Stimulated activated effector memory CD8-positive, alpha-beta T cell treated with anti-CD3 and anti-CD28 coated beads, Interleukin-12 subunit alpha, Interleukin-12 subunit beta, amount 100 ng/mL, for 72 hours (primary cell): ENCODE results near the gene TMX1.

Source experiments
- ATAC-seq: fragments of 150-1000 bp; cut with Tn5 transposase; 2 replicates; pipeline ENCODE4 v1.10.0; 2021
- DNase-seq, 2 donors: peaks; one replicate each; pipeline ENCODE4 v3.0.0; 2021 to 2022; ENCODE audit warnings: low spot score in 2 of 2
- H3K27ac Mint-ChIP-seq: one replicate; pipeline ENCODE4 v1.8.0; 2022; ENCODE audit warnings: mild to moderate bottlenecking, mixed read lengths
- H3K36me3 Mint-ChIP-seq: one replicate; pipeline ENCODE4 v1.8.0; 2022; ENCODE audit warnings: mild to moderate bottlenecking, mixed read lengths
- H3K4me1 Mint-ChIP-seq: one replicate; pipeline ENCODE4 v1.8.0; 2022; ENCODE audit warnings: mixed read lengths
- H3K4me3 Mint-ChIP-seq: one replicate; pipeline ENCODE4 v1.8.0; 2022; ENCODE audit warnings: mild to moderate bottlenecking, mixed read lengths
- H3K9me3 Mint-ChIP-seq: one replicate; pipeline ENCODE4 v1.8.0; 2022; ENCODE audit warnings: mixed read lengths

The TMX1 gene

DNA sequence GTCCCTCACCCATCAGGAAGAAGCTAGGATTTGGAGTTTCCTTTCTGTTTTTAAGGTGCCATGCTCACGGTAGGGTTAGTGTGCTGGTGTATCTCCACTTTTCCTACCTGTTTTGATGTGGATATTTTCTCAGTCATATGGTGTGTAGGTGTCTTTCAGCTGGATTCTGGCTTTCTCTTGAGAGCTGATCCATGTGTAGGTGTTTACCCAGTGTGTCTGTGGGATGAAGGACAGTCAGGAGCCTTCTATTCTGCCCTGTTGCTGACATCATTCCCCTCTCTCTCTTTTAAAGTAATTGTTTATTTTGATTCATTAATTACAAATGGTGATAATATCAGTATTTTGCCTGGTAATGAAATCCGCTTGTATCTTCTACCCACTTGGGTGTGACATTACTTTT lies 22.8 kb downstream of the TMX1 start:
- Mint-ChIP-seq H3K9me3 (peaks cover 4% of the 10 kb centered on the region), H3K4me1 (peaks cover 14% of the 10 kb centered on the region), H3K4me3 (no peak overlapping the region), H3K27ac (no peak overlapping the region), H3K36me3 (peaks cover 18% of the 10 kb centered on the region)
- DNase-seq: no peak
- no peak for ATAC-seq

- Mint-ChIP-seq H3K27ac (no peak overlapping the region), H3K9me3 (no peaks in the 10 kb centered on the region), H3K36me3 (no peaks in the 10 kb centered on the region), H3K4me3 (no peak overlapping the region), H3K4me1 (no peaks in the 10 kb centered on the region)
- no peak for DNase-seq
- no peak for ATAC-seq
These were observed 29.6 kb downstream of the TMX1 start for GRCh38 chr14:51269634-51270033.

DNA sequence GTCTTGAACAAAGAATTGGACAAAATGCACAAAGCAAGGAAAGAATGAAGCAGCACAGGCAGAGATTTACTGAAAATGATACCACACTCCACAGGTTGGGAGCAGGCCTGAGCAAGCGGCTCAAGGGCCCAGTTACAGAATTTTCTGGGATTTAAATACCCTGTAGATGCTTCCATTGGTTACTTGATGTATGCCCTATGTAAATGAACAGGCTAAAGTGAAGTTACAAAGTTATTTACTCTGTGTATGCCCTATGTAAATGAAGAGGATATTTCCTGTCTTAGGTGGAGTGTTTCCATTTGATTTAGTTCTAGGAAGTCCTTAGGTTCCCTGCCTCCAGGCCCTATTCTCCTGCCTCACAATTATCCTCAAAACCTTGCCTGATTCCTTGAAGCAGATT lies 36.6 kb downstream of the TMX1 start:
- Mint-ChIP-seq H3K4me3 (no peak overlapping the region), H3K27ac (no peak overlapping the region), H3K4me1 (no peaks in the 10 kb centered on the region), H3K36me3 (no peaks in the 10 kb centered on the region), H3K9me3 (no peaks in the 10 kb centered on the region)
- DNase-seq (no peak), ATAC-seq (no peak)

GRCh38 chr14:51277753-51278415 lies 37.8 kb downstream of the TMX1 start:
- no peak for DNase-seq
- ATAC-seq: no peak
- no peaks in the 10 kb centered on the region for H3K36me3 Mint-ChIP-seq
- H3K4me1 Mint-ChIP-seq: no peaks in the 10 kb centered on the region
- H3K9me3 Mint-ChIP-seq: no peaks in the 10 kb centered on the region
- no peak overlapping the region for H3K4me3 Mint-ChIP-seq
- H3K27ac Mint-ChIP-seq: no peak overlapping the region

- ATAC-seq (no peak), DNase-seq (no peak)
- no peak overlapping the region for H3K27ac Mint-ChIP-seq
- no peak overlapping the region for H3K4me3 Mint-ChIP-seq
- no peaks in the 10 kb centered on the region for H3K4me1 Mint-ChIP-seq
- no peaks in the 10 kb centered on the region for H3K9me3 Mint-ChIP-seq
- no peaks in the 10 kb centered on the region for H3K36me3 Mint-ChIP-seq
These were observed 42.5 kb downstream of the TMX1 start for GRCh38 chr14:51282517-51282916.

- DNase-seq: no peak
- no peaks in the 10 kb centered on the region for H3K36me3 Mint-ChIP-seq
- H3K9me3 Mint-ChIP-seq: no peaks in the 10 kb centered on the region
- H3K27ac Mint-ChIP-seq: no peak overlapping the region
- ATAC-seq: no peak
- no peak overlapping the region for H3K4me3 Mint-ChIP-seq
- no peaks in the 10 kb centered on the region for H3K4me1 Mint-ChIP-seq
These were observed 43.5 kb downstream of the TMX1 start for GRCh38 chr14:51283402-51284085.

- Mint-ChIP-seq H3K4me3 (no peak overlapping the region), H3K36me3 (no peaks in the 10 kb centered on the region), H3K9me3 (no peaks in the 10 kb centered on the region), H3K4me1 (no peaks in the 10 kb centered on the region), H3K27ac (no peak overlapping the region)
- ATAC-seq (no peak), DNase-seq (no peak)
These were observed 44.2 kb downstream of the TMX1 start for GRCh38 chr14:51284241-51284640.

DNA sequence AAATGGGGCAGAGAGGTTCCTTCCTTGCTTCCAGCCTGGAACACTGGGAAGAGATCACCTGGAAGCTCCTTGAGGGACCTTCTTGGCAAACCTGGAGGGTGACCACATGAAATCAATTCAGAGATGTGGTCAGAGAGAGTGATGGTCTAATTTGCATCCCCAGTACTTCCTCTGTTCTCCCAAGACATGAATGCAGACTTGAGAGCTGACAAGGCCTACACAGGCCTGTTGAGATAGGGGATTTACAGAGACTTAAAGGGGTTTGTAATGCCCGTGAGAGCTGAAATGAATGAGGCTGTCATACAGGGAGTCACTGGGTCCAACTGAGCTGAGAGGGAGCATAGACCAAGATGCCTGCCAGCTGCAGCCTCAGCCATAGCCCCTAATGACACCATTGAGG lies 45.1 kb downstream of the TMX1 start:
- Mint-ChIP-seq H3K4me3 (no peak overlapping the region), H3K27ac (no peak overlapping the region), H3K4me1 (no peaks in the 10 kb centered on the region), H3K9me3 (no peaks in the 10 kb centered on the region), H3K36me3 (no peaks in the 10 kb centered on the region)
- DNase-seq (no peak), ATAC-seq (peak; percentile 13)

GRCh38 chr14:51289169-51289568 lies 49.1 kb downstream of the TMX1 start:
- Mint-ChIP-seq H3K4me1 (no peaks in the 10 kb centered on the region), H3K36me3 (no peaks in the 10 kb centered on the region)
- peak; percentile 84 for ATAC-seq

GRCh38 chr14:51290132-51290531 lies 50.1 kb downstream of the TMX1 start:
- Mint-ChIP-seq H3K36me3 (no peaks in the 10 kb centered on the region), H3K4me1 (no peaks in the 10 kb centered on the region), H3K27ac (no peak overlapping the region), H3K4me3 (no peak overlapping the region), H3K9me3 (no peaks in the 10 kb centered on the region)
- no peak for DNase-seq
- no peak for ATAC-seq

More at GRCh38 chr14:51289169-51289568, 49.1 kb downstream of the TMX1 start:
- H3K9me3 Mint-ChIP-seq: no peaks in the 10 kb centered on the region
- no peak for DNase-seq
- no peak overlapping the region for H3K4me3 Mint-ChIP-seq
- H3K27ac Mint-ChIP-seq: no peak overlapping the region

DNA sequence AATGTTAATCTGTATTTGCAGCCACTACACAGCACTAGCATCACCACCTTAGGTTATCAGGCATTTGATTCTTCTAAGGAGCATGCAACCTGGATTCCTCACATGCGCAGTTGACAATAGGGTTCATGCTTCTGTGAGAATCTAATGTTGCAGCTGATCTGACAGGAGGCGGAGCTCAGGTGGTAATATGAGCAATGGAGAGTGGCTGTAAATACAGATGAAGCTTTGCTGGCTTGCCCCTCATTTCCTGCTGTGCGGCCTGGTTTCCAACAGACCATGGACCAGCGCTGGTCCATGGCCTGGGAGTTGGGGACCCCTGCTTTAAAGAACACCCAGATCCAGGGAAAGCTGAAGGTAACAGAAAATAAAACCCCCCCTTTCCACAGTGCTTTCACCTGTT lies 51.0 kb downstream of the TMX1 start:
- H3K36me3 Mint-ChIP-seq: no peaks in the 10 kb centered on the region
- ATAC-seq (no peak), DNase-seq (no peak)
- no peak overlapping the region for H3K4me3 Mint-ChIP-seq
- H3K4me1 Mint-ChIP-seq: no peaks in the 10 kb centered on the region
- no peak overlapping the region for H3K27ac Mint-ChIP-seq
- H3K9me3 Mint-ChIP-seq: no peaks in the 10 kb centered on the region

GRCh38 chr14:51293149-51293911 lies 53.3 kb downstream of the TMX1 start:
- no peaks in the 10 kb centered on the region for H3K4me1 Mint-ChIP-seq
- H3K4me3 Mint-ChIP-seq: no peak overlapping the region
- DNase-seq (no peak), ATAC-seq (no peak)
- H3K27ac Mint-ChIP-seq: no peak overlapping the region
- no peaks in the 10 kb centered on the region for H3K9me3 Mint-ChIP-seq
- H3K36me3 Mint-ChIP-seq: no peaks in the 10 kb centered on the region

DNA sequence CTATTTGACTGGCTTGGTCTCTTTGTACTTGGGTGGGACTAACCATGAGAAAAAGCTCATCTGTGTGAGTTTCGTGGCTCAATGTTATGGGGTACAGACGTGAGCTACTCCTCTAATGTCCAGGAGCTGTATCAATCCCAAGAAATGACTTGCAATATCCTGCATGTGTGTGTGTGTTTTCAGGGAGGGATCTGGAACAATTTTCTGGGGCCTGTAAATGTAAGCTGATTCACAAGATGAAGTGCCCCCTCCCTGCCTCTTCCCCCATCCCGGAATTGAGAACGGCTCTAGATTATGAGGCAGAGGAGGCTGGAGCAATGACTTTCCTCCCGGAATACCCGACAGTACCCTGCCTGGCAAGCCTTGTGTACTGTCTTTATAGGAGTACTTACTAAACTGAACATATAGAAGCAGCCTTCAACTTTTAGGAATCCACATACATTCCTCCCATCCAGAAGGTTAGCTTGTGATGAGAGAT lies 53.9 kb downstream of the TMX1 start:
- H3K9me3 Mint-ChIP-seq: no peaks in the 10 kb centered on the region
- H3K4me1 Mint-ChIP-seq: no peaks in the 10 kb centered on the region
- DNase-seq (no peak), ATAC-seq (no peak)
- H3K36me3 Mint-ChIP-seq: no peaks in the 10 kb centered on the region
- no peak overlapping the region for H3K27ac Mint-ChIP-seq
- H3K4me3 Mint-ChIP-seq: no peak overlapping the region

GRCh38 chr14:51294951-51295525 lies 55.0 kb downstream of the TMX1 start:
- Mint-ChIP-seq H3K27ac (no peak overlapping the region), H3K36me3 (no peaks in the 10 kb centered on the region), H3K9me3 (no peaks in the 10 kb centered on the region), H3K4me1 (no peaks in the 10 kb centered on the region), H3K4me3 (no peak overlapping the region)
- ATAC-seq (no peak), DNase-seq (no peak)

- H3K9me3 Mint-ChIP-seq: no peaks in the 10 kb centered on the region
- no peaks in the 10 kb centered on the region for H3K4me1 Mint-ChIP-seq
- H3K27ac Mint-ChIP-seq: no peak overlapping the region
- H3K4me3 Mint-ChIP-seq: no peak overlapping the region
- peak; percentile 44 for ATAC-seq
- no peaks in the 10 kb centered on the region for H3K36me3 Mint-ChIP-seq
- DNase-seq: no peak
These were observed 55.7 kb downstream of the TMX1 start for GRCh38 chr14:51295646-51296263.
